Spleen (tissue), 11 donors: ENCODE data around the gene KRTAP5-7. TPM values are rescaled to one million over a fixed set of nuclear protein-coding genes. Genes with fewer than 3 reads are reported as not detected.

Source experiments
- DNase-seq: peaks from one replicate; pipeline ENCODE4 v3.0.0-alpha.2; 2020
- H3K27ac ChIP-seq, 8 donors: fragments of 200-600 bp; sonication (generic) in 7 of 8; 1 replicate in 4 of 8; 2 replicates in 4 of 8; pipeline versions ENCODE4 v1.5.0 to v1.8.0; 2016 to 2021; ENCODE audit warnings: inconsistent platforms in 4 of 8, mild to moderate bottlenecking in 4 of 8, moderate library complexity in 1 of 8
- H3K27me3 ChIP-seq, 7 donors: fragments of 200-600 bp; sonication (generic) in 6 of 7; replicated peaks in 1 of 7; 1 replicate in 4 of 7; 2 replicates in 3 of 7; pipeline versions ENCODE4 v1.5.0 to v1.8.0; 2016 to 2021; ENCODE audit warnings: inconsistent platforms in 3 of 7, mild to moderate bottlenecking in 1 of 7
- H3K36me3 ChIP-seq, 6 donors: fragments of 200-600 bp; sonication (generic) in 5 of 6; 1 replicate in 4 of 6; 2 replicates in 2 of 6; pipeline versions ENCODE4 v1.5.0 to v1.8.0; 2016 to 2021; ENCODE audit warnings: inconsistent platforms in 2 of 6
- H3K4me1 ChIP-seq, 6 donors: fragments of 200-600 bp; sonication (generic) in 5 of 6; 1 replicate in 3 of 6; 2 replicates in 3 of 6; pipeline versions ENCODE4 v1.5.0 to v1.8.0; 2016 to 2021; ENCODE audit warnings: inconsistent platforms in 3 of 6
- H3K4me3 ChIP-seq, 8 donors: fragments of 200-600 bp; sonication (generic) in 7 of 8; 1 replicate in 4 of 8; 2 replicates in 4 of 8; pipeline versions ENCODE4 v1.5.0 to v1.8.0; 2016 to 2021; ENCODE audit warnings: inconsistent platforms in 4 of 8, mild to moderate bottlenecking in 4 of 8, moderate library complexity in 2 of 8
- H3K9me3 ChIP-seq, 8 donors: fragments of 200-600 bp; sonication (generic) in 7 of 8; 1 replicate in 4 of 8; 2 replicates in 4 of 8; pipeline versions ENCODE4 v1.5.0 to v1.8.0; 2016 to 2021; ENCODE audit warnings: inconsistent platforms in 4 of 8
- CTCF ChIP-seq, 11 experiments: fragments of 200-600 bp in 7 of 11; fragments of 450-650 bp in 4 of 11; sonication (generic) in 4 of 11; IDR thresholded peaks in 8 of 11; conservative IDR thresholded peaks in 3 of 11; 1 replicate in 7 of 11; 2 replicates in 4 of 11; pipeline versions ENCODE4 v1.4.0 to v1.8.0; 2016 to 2021; ENCODE audit warnings: antibody characterized with exemption in 11 of 11, inconsistent platforms in 4 of 11, mild to moderate bottlenecking in 1 of 11
- POLR2A ChIP-seq, 3 donors: fragments of 450-650 bp; IDR thresholded peaks; one replicate each; pipeline ENCODE4 v1.5.1; 2017; ENCODE audit warnings: antibody characterized with exemption in 3 of 3, mild to moderate bottlenecking in 1 of 3
- POLR2AphosphoS5 ChIP-seq, 3 donors: sonication (generic); formaldehyde crosslinking; IDR thresholded peaks; one replicate each; pipeline ENCODE4 v1.5.1; 2017; ENCODE audit warnings: antibody characterized with exemption in 3 of 3
- WGBS, 5 donors: extraction: QIAGEN DNeasy Blood & Tissue Kit in 3 of 5; methylation state at CpG; one replicate each; pipeline versions ENCODE4 v1.1.5 to v1.1.7; 2013 to 2018; 5-methylcytosine and 5-hydroxymethylcytosine counted together
- intact Hi-C: fragments of 100-400 bp; cut with DNase I; formaldehyde crosslinking; loops from one replicate; pipeline ENCODE4 v1.15.0; 2023; ENCODE audit warnings: low total_unique reads
- polyA plus RNA-seq, 3 donors: library from polyadenylated mRNA; stranded (reverse); fragments of 200-250 nt; gene quantifications; one replicate each; pipeline ENCODE4 v1.2.1, GENCODE V29; 2013
- total RNA-seq, 7 donors: library from RNA; depleted of rRNA in 3 of 7; stranded (reverse); fragments of >200 nt in 3 of 7; fragmentation: NEBNext Ultra II Directional in 4 of 7; extraction: Animal tissue kit (Norgen Biotek cat#: 25700) in 4 of 7; gene quantifications; one replicate each; pipeline versions ENCODE4 v1.1.0 to v1.2.1, GENCODE V29; 2016 to 2021
- donor health status: healthy with polysubstance abuse.
- donor health status: DM: no; HTN: no; CAD: no; lungs with moderate emphysema.
- donor health status: DM: no; HTN: no; CAD: no.
- donor health status: Bipolar disorder and iron deficiency.
- donor health status: healthy.
- donor health status: DM: no; HTN: no; CAD: no.
- donor health status: DM: yes; HTN: yes; CAD: no.

KRTAP5-7 gene
- total and polyA plus RNA-seq, 10 donors = 0.13 to 0.72 (median 0.53) TPM; not detected in 6

GRCh38 chr11:71554996-71555395 is 27.9 kb downstream of the KRTAP5-7 start:
- H3K4me3 ChIP-seq = no peak overlapping the region
- 79 to 92% (median 90%) methylated on average over 5 to 6 of the region's 6 CpGs for WGBS, 5 donors
- TF ChIP-seq POLR2A (IDR thresholded peaks at IDR 0.05) (no peak), CTCF (IDR thresholded peaks at IDR 0.05 in 8 of 11, conservative IDR thresholded peaks at IDR 0.05 in 3 of 11) (no peak), POLR2AphosphoS5 (IDR thresholded peaks at IDR 0.05) (no peak)
- no peak overlapping the region for H3K27ac ChIP-seq
- H3K36me3 ChIP-seq = no peaks in the 10 kb centered on the region
- DNase-seq = no peak
- intact Hi-C loops = no loop called here
- no peaks in the 10 kb centered on the region for H3K4me1 ChIP-seq
- H3K9me3 ChIP-seq = no peaks in the 10 kb centered on the region
- H3K27me3 ChIP-seq = peaks cover 0 to 9% (median 0%) of the 10 kb centered on the region in 7 donors

- intact Hi-C loops = no loop called here
- 89 to 96% (median 92%) methylated on average over 6 to 11 of the region's 11 CpGs for WGBS, 5 donors
- Histone ChIP-seq H3K4me3 (no peak overlapping the region), H3K36me3 (no peaks in the 10 kb centered on the region), H3K4me1 (no peaks in the 10 kb centered on the region), H3K27ac (no peak overlapping the region), H3K9me3 (no peaks in the 10 kb centered on the region), H3K27me3 (peaks cover 0 to 9% (median 0%) of the 10 kb centered on the region in 7 donors)
- no peak for DNase-seq
- no peak for TF ChIP-seq CTCF (IDR thresholded peaks at IDR 0.05 in 8 of 11, conservative IDR thresholded peaks at IDR 0.05 in 3 of 11)
- no peak for TF ChIP-seq POLR2AphosphoS5 (IDR thresholded peaks at IDR 0.05)
- TF ChIP-seq POLR2A (IDR thresholded peaks at IDR 0.05) = no peak
Observed at GRCh38 chr11:71555508-71555907, 28.4 kb downstream of the KRTAP5-7 start.

- Histone ChIP-seq H3K27ac (no peak overlapping the region), H3K9me3 (no peaks in the 10 kb centered on the region), H3K4me3 (no peak overlapping the region), H3K27me3 (peaks cover 0 to 9% (median 0%) of the 10 kb centered on the region in 7 donors), H3K4me1 (no peaks in the 10 kb centered on the region), H3K36me3 (no peaks in the 10 kb centered on the region)
- DNase-seq = no peak
- intact Hi-C loops = no loop called here
- WGBS, 5 donors = 76 to 93% (median 85%) methylated on average over 4 of the region's 4 CpGs
- TF ChIP-seq POLR2AphosphoS5 (IDR thresholded peaks at IDR 0.05) (no peak), CTCF (IDR thresholded peaks at IDR 0.05 in 8 of 11, conservative IDR thresholded peaks at IDR 0.05 in 3 of 11) (no peak), POLR2A (IDR thresholded peaks at IDR 0.05) (no peak)
Observed at GRCh38 chr11:71556018-71556417, 29.0 kb downstream of the KRTAP5-7 start.

- H3K4me1 ChIP-seq = no peaks in the 10 kb centered on the region
- no peak overlapping the region for H3K4me3 ChIP-seq
- H3K27ac ChIP-seq = no peak overlapping the region
- TF ChIP-seq POLR2A (IDR thresholded peaks at IDR 0.05) (no peak), CTCF (IDR thresholded peaks at IDR 0.05 in 8 of 11, conservative IDR thresholded peaks at IDR 0.05 in 3 of 11) (no peak)
- peaks cover 0 to 9% (median 0%) of the 10 kb centered on the region in 7 donors for H3K27me3 ChIP-seq
- no peak for DNase-seq
- H3K9me3 ChIP-seq = no peaks in the 10 kb centered on the region
- intact Hi-C loops = no loop called here
- no peaks in the 10 kb centered on the region for H3K36me3 ChIP-seq
Observed at GRCh38 chr11:71557257-71557656, 30.2 kb downstream of the KRTAP5-7 start.
